HG03159 (cell line): Measurements from ENCODE around the gene TRIM41.
"Not testable (repeated sequence)": the region's sequence is repeated elsewhere in the genome, so short reads cannot be mapped to it uniquely, and the experiment has no call there.

Source experiments
- ATAC-seq: cut with Tn5 transposase; IDR thresholded peaks from one replicate; pipeline ENCODE4 v1.9.1; 2021; ENCODE audit warnings: mild to moderate bottlenecking, moderate library complexity; ENCODE audit not compliant: unreplicated experiment

TRIM41 gene

DNA sequence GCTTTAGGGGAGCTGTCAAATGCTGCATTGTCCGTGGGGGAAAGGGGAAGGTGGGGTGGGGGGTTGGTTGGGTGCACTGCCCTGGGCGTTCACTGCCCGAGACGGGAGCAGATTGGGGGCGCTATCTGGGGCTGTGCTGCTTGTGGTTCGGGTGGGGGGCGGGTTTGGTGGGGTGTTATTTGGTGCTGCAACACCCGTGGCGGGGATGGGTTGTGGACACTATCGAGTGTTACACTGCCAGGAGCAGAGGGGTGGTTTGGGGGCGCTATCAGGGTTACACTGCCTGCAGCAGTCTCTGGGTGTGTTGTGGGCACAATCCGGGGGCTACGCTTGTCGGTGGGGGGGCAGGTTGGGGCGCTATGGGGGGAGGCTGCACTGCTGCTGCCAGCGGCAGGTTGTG lies 59.3 kb downstream of the TRIM41 start:
- not testable (repeated sequence) for ATAC-seq

DNA sequence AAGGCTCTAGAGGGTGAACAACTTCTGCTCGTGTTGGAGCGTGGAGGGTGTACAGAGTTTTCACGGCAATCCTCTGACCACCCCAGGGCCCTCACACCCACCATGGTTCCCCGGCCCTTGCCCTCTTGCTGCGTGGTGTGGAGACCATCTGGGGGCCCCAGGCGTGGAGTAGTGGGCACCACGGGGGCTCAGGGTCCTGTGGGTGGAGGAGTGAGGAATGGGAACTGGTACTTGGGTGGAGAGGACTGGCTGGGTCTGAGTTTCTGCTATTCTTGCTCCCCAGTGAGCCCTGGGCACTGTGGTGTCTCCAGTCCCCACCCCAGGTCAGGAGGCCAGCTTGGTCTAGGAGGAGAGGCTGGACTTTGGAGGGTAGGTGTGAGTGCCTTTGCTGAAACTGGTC lies 59.8 kb downstream of the TRIM41 start:
- no peak for ATAC-seq

DNA sequence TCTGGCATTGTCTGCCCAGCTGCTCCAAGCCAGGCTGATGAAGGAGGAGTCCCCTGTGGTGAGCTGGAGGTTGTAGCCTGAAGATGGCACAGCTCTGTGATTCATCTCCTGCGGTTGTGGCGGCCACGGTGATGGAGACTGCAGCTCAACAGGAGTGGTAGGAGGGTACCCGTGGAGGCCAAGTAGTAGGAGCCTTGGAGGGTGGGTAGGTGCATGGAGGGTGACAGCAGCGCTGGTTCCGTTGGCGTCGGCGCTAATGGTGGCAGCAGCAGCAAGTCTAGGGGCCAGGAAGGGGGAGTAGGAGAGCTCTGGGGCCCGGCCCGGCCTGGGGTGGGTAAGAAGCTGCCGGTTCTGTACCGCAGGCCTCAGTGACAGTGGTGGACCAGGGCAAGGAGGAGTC lies 60.3 kb downstream of the TRIM41 start:
- ATAC-seq = no peak

DNA sequence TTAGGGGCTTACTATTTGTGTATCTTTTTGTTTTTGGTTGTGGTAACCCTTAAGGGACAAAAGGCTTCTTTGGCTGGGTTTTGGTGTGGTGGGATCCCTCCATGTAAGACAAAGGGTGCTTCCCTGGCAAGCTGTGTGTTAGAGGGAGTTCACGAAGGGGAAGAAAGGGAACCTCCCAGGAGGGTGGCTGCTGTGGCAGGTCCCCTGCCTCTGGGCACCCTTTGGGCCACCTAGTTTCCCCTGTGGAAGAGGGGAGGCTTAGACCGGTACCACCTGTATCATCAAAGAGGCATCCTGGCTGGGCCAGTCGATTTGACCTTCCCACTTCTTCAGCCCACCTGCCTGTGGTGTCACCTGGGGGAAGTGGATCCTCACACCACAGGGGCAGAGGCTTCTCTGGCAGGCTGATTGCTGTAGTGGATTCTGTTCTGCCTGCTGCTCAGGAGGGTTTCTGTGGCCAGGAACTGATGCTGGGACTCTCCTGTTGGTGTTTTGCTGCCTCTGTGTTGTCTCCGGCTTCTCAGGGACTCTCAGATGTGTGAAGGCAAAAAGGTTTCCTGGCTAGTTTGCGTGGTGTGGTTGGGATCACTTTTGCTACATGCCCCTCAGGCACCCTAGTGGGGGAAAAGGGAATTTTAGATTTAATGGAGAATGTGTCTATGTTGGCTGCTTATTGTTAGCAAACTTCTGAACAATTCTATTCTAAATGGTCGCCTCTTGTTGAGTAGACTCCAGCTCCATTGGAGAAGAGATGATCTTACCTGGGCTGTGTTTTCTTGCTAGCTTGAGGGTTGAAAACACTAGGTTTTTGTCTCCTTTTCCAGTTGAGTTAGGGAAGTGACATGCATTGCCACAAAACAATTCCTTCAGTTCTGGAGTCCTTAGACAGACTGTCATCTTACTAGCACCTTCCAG lies 61.0 kb downstream of the TRIM41 start:
- not testable (repeated sequence) for ATAC-seq
